Hematopoietic multipotent progenitor cell treated with erythropoietin and hydrocortisone succinate and interleukin-3 and kit ligand, for 8 days (in vitro differentiated cells): ENCODE measurements around the gene ASIC5.
A peak's percentile ranks its signal among the peaks of the same experiment; 100 is the strongest.

Source experiments
- DNase-seq: peaks from one replicate; pipeline ENCODE4 v3.0.0-alpha.2; 2015

ASIC5 gene

DNA sequence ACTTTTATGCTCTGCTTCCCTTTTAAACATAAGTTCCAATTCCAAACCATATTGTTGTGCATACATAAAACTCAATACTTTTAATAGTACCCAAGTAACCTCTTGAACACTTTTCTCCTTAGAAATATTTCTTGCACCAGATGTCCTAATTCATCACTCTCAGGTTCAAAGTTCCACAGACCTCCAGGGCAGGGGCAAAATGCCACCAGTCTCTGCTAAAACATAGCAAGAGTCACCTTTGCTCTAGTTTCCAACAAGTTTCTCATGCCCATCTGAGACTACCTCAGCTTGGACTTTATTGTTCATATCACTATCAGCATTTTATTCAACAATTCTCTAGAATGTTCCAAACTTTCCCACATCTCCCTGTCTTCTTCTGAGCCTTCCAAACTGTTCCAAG, 13.7 kb upstream of the ASIC5 start:
- DNase-seq: no peak

DNA sequence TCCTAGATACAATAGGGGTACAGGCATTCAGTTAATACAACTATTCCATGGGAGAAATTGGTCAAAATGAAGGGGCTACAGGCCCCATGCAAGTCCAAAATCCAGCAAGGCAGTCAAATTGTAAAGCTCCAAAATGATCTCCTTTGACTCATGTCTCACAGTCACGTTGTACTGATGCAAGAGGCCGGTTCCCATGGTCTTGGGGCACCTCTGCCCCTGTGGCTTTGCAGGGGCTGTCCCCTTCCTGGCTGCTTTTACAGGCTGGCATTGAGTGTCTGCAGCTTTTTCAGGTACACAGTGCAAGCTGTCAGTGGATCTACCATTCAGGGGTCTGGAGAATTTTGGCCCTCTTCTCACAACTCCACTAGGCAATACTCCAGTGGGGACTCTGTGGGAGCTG, 12.5 kb upstream of the ASIC5 start:
- no peak for DNase-seq

DNA sequence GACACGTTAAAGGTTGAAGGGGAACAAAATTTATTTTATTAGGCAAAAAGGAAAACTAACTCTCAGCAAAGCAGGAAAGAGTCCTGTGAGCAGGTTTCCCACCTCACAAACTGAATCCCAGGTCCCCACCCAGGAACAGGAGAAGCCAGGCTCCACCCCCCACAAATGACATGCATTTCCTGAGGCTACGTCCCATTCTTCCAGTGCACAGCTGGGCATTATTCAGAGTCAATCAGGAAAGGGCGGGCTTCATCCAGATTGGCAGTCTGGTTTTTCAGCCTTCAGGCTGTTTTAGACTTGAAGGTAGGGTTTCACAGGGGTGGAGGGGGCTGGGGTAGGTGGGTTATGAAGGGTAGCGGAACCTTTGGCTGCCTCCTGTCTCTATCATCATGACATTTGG, 11.9 kb upstream of the ASIC5 start:
- DNase-seq: no peak

DNA sequence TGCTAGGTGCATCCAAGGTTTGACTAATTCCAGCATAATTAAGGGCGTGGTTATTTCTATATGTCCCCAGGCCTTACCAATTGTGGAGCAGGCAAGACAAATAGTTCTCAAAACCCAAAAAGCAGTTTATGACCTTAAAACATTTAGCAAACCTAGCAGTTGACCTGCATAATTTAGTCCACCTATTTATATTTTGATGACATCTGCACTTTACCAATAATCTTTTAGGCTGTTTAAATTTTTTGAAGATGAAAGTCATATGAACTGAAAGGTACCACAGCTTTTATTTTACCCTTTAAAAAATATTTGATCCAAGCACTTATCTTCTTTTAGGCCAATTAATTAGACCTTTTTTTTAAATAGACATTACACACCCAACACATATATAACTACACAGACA, 9.8 kb upstream of the ASIC5 start:
- DNase-seq: no peak

DNA sequence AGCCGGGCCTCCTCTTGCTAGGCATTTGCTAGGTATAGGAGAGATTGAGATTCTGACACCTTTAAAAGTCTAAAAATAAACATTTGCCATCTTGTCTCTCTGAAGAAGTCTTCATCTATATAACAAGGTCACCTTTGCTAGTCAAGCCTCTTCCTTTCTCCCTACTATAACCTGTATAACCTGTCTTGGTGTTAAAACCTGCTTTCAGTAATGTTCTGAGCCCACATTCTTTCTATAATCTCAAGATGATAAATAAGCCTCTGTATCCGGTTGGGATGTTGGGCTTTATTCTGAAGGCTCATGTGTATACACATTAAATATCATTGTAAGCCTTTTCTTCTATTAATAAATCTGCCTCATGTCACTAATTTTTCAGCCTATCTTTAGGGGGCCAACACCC, 10.2 kb downstream of the ASIC5 start:
- no peak for DNase-seq

DNA sequence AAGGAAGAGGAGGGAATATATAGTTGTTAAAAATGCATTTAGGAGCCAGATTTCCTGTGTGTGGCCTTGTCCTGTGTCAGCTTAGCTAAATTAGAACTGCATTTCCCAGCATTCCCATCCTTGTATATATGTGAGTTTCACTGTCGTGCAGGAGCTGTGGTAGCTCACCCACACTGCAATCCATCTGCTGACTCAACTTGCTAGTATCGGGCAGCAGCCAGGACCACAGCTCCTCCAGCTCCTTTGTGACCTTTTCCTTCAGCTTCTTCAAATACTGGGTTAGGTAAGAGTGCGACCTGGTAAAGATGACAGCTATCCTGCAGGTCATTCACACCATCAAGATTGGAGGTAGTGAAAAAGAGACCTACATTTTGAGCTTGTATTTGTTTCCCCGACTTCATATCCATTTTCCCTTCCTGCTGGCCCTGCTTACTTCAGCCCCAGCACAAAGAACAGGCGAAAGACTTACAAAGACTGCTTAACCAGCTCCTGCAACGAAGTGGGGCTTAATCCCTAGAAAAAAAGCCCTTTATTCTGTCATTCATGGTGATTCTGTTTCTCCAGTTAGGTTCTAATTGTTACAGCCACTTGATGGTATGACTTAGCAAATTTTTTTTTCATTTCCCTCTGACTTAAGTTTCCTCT, 11.4 kb downstream of the ASIC5 start:
- DNase-seq: no peak

DNA sequence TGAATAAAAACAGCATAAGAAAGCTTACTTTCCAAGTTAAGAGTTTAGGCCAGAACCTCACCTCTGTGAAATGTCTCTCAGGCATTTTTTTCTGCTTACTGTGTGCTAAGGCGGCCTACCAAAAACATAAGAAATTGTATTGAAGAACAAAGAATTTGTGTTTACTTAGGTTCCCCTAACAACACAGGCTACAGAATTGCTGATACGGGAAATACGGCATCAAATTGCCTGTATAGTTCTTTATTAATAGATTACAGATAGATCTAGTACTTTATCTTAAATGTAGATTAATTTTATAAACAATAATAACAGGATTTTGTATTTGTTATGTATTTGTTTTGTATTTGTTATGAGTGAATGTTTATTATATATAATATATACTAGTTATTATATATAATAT, 12.9 kb downstream of the ASIC5 start:
- no peak for DNase-seq

DNA sequence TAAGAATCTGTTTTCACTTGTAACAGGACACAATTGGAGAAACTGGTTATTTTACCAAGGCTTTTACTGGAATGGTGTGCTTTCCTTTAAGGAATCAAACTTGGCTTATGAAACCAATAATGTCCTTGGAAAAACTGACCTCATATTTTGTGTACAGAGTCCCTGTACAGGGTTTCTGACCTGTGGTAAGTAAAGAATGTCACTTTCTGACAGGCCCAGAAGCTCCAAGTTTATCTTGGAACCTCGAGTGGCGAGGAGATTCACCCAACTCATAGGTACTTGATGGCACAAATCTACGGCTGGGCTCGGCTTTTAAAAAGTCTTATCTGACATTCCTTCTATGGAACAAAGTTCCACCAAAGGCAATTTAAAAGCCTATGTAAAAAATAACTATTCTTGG, 17.0 kb downstream of the ASIC5 start:
- no peak for DNase-seq

DNA sequence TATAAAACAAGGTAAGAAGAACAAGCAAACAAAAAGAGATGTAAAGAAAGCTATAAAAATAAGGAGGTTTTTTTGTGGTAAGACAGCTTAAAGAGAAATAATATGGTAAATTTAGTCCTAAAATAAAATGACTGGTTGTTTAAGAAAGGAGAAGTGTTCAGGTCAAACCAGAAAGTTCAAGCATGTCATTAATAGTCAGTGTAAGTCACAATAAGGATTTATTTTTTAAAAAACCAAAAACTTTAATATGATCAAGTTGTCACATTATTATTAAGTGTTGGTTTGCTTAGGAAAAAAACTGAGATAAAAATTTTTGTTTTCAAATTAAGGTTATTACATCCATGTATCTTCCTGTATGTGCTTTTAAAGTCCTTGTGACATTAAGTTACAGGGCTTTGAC, 19.1 kb downstream of the ASIC5 start:
- no peak for DNase-seq

DNA sequence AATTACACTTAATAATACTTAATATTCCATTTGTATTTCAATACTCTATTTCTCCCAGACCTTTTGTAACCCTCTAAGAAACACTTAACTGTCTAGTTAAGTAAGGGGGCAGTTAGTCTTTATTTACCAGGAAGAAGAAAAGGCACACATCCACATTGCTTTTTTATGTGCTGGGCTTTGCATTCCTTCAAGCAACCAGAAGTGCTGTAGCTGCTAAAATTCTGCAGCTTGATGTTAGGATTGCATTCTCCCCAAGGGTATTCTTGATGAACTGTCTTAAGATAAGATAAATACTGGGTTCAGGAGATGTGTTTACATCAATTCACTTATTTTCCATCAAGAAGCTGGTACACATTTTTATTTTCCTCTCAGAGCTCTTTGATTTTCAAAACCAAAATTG, 24.0 kb downstream of the ASIC5 start:
- no peak for DNase-seq

DNA sequence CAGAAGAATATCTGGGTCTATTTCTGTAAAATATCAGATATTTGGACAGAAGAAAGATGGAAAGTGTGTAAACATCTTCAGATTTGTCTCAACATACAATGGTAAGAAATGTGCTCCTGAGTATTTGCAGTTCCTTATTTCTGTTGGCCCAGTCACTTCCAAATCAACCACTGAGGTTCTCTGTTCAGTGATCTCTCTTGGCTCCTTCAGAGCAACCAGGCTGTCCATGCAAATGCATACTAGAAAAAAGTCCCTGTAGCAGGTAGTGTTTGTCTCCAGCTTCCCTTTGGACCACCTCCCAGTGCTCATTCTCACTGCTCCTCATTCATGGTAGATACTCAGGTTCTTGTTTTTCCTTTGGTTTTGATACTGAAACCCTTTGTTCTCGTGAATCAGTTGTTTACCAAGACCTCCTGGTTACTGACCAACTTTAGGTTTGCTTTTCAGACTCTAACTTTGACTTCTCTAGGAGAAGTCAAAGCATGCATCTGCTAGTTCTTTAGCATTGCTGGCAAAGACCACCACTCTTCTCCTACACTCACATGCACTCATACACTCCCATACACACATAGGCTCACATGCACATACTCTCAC, 28.8 kb downstream of the ASIC5 start:
- DNase-seq: no peak

DNA sequence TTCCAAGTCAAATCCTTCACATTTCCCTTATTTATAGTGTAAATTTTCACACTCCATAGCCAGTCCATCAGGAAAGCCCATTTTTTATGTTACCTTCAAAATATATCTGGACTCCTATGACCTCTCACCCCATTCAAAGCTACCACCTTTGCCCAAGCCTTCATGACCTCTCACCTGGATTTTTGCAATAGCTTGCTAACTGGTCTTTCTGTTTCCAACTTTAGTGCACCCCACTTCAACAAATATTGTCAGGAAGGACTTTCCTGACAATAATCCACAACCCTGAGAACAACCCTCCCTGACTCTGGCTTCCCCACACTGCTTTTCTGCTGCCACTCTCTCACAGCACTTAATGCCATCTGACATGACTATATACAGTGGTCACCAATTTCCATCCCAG, 33.4 kb downstream of the ASIC5 start:
- DNase-seq: no peak

DNA sequence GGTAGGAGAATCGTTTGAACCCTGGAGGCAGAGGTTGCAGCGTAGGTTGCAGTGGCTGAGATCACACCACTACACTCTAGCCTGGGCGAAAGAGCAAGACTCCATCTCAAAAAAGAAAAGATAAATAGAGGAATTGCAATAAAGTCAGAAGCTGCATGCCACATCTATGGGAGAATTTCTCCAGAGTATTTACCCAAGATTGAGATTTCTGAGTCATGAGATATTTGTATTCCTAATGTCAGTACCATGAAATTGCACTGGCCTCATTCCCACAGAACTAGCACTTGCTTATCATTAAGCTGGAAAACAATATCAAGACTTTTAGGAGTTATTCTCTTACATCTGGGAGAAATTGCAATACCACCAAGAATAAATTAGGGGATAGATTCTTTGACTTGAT, 37.4 kb downstream of the ASIC5 start:
- no peak for DNase-seq

DNA sequence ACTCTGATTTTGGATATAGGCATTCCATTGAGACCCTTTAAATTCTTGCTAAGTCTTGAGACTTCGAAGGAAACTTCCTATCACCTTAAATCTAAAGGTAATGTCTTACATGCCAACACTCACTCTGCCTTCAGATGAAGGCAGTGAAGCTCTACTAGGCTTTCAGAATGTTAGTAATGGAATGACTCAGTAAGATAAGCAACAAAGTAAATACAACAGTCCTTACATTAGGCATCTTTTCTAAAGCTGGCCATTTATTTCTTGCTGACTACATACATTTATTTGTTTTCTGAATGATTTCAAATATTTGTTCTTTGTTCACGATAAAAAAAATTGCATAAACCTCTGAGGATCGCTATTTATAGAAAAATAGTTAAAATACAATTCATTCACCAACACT, 43.5 kb downstream of the ASIC5 start:
- no peak for DNase-seq

DNA sequence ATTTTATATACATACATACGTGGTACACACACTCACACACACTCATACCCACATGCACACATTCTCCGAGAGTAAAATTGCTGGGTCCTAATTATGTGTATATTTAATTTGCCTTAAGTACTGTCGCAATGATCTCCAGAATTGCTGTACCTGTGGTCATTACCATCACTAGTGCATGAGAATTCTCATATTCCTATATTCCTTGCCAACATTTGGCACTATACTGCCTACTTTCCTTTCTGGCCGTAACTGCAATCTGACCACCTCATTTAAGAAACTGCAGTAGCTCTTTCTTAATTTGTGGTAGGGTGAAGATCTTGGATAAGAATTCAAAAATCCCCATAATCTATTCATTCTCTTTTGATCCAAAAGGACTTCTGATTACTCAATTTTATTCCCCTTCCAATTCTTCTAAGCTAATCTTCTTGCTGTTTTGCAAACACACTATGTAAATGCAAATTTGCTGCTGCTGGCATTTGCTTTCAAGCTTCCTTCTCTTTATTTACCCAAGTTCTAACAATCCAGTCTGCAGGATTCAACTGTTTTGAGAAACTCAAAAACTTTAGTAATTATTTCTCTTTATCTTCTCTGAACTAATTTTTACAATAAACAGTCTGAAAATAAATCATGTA, 45.1 kb downstream of the ASIC5 start:
- no peak for DNase-seq

DNA sequence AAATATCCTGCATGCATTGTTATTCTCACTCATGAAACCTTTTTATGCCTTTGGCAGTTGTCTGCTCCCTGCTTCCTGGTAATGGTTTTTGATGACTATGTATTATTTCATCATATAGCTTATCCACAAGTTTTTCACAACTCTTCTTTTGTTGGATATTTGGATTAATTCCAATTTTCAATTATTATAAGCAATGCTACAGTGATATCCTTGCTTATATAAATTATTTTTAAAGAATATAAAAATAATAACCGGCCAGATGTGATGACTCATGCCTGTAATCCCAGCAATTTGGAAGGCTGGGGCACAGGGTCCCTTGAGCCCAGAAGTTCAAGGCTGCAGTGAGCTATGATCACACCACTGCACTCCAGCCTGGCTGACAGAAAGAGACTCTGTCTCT, 47.0 kb downstream of the ASIC5 start:
- DNase-seq: no peak

DNA sequence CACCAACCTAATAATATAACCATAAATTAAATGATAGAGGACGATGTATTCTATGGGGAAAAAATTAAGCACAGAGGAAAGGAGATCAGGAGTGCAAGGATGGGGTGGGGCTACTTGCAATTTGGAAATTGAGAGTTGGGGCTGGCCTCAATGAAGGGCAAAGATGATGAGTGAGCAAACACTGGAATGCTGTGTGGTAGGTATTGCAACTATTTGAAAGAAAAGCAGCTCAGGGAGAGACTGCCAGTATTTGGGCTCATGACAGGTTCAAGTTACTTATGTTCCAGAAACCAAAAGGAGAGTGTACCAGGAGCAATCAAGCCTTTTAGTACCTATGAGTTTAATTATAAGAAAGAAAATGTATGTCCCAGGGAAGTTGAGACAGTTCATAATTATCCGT, 47.4 kb downstream of the ASIC5 start:
- DNase-seq: no peak

DNA sequence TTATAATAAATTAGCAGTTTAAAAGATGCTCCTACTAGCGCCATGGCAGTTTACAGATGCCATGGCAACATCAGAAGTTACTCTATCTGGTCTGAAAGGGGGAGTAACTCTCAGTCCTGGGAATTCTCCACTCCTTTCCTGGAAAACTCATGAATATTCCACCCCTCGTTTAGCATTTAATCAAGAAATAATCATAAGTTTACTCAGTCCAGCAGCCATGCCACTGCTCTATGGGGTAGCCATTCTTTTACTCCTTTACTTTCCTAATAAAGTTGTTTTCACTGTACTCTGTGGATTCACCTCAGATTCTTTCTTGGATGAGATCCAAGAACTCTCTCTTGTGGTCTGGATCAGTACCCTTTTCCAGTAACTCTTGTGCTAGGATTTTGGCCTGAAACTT, 55.0 kb downstream of the ASIC5 start:
- no peak for DNase-seq

DNA sequence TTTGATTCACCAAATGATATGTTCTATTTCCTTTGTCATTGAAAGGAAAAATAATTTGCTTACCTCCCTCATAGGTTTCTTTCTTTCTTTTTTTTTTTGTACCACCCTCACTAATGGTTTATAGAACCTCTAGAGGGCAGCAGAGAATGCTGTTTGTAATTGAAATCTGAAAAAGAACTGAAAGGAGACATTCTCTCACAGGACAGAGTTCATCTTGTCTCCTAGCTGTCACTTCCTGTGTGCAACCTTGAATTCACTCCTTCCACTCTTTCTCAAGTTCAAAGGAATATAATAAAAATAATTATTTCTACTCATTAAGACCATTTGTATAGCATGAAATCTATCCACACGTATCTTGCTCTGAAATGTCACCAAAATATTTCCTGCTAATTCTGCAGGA, 56.2 kb downstream of the ASIC5 start:
- DNase-seq: peak; percentile 83

DNA sequence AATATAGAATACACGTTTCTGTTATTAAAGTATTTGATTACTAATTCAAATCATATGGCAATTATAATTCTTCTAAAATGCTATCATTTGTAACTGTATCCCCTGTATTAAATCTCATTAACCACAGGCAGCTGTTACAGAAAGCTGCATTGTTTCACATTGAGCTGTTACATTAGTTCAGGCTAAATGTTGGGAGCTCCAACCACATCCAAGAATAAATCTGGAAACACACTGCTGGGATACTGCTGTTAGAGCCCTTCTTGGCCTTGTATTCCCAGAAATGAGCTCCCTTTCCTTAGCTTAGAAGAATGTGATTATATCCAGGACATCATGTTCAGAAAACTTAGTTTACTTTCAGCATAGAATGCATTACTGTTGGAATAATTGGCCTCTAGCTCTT, 59.1 kb downstream of the ASIC5 start:
- DNase-seq: no peak

DNA sequence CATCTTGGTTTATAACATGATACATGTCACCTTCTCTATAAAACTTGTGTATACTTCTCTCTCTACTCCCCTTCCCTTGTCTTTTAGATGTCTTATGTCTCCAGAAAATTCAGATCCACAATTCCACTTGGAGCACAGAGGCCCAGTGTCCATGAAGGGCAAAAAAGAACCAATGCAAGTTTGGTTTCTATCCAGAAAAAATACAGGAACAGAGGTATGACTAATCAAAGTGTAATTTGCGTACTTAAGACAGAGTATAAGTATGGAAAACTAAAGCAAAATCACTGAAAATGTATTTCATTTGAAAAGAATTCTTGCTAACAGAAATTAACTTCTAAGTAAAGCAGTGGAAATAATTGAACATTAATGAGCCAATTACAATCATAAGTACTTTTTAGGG, 61.1 kb downstream of the ASIC5 start:
- DNase-seq: no peak

DNA sequence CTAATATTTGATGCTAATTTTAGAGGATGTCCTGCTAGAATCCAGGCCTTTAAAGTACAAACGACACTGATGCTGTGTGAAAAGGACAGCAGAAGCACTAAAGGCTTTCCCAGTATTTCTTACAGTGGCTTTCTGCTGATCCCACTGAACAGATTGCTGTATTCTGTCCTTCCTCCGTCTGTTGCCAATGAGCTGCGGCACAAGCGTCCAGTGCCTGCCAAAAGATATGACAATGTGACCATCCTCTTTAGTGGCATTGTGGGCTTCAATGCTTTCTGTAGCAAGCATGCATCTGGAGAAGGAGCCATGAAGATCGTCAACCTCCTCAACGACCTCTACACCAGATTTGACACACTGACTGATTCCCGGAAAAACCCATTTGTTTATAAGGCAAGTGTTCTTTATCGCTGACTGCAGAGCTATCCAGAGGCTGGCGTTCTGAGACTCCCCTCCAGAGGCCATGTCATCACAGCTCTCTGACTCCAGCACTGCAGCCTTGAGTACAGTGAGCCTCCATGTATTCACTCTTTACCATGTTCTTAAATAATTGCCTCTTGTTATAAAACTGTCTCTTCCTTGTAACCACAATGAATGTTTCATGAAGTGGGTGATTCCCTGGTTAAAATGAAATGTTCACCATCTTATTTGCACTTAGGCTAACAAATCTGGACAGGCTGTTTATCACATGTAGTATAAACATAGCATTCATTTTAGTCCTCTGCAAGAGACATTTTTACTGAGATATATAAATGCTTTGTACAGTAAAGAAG, 63.7 kb downstream of the ASIC5 start:
- no peak for DNase-seq

DNA sequence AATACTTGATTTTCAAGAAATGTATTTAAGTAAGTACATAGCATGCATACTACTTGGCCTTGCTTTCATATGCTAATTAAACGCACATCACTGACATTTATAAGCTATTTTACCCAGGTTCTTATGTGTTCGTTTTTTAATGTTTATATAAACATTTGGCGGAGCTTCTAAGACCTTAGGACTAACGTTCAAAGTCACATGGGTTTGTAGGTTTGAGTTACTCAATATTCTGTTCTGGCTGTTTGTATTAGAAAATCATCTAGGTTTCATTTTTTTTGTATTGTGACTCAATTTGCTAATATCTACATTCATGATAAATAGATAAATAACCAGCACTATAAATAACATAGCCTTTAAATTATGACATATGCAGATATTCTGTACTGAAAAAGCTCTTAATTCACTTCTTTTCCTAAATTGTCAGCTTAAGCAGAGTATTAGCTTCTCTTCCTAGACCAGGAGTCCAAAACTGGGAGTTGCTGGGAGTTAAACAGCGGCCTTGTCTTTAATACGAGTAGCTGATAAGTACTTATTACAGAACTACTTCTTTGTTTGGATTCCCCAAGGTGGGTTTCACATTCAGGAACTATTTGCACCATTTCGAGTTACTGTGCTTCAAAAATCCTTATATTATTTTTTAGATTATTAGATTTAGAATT, 65.3 kb downstream of the ASIC5 start:
- no peak for DNase-seq

DNA sequence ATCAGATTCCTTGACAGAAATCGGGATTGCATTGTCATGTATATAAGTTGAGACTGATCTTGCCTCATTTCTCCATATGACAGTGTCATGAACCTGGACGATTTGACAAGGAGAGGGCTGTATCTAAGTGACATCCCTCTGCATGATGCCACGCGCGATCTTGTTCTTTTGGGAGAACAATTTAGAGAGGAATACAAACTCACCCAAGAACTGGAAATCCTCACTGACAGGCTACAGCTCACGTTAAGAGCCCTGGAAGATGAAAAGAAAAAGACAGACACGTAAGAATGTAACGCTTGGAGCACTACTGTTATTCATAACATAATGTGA, 66.3 kb downstream of the ASIC5 start:
- no peak for DNase-seq
